Stimulated activated effector memory CD8-positive, alpha-beta T cell treated with anti-CD3 and anti-CD28 coated beads, Interleukin-12 subunit alpha, Interleukin-12 subunit beta, amount 100 ng/mL, for 72 hours (primary cell): ENCODE data around the gene FLYWCH1.

Source experiments
- ATAC-seq: fragments of 150-1000 bp; cut with Tn5 transposase; 2 replicates; pipeline ENCODE4 v1.10.0; 2021
- DNase-seq, 2 donors: peaks; one replicate each; pipeline ENCODE4 v3.0.0; 2021 to 2022; ENCODE audit warnings: low spot score in 2 of 2
- H3K27ac Mint-ChIP-seq: one replicate; pipeline ENCODE4 v1.8.0; 2022; ENCODE audit warnings: mild to moderate bottlenecking, mixed read lengths
- H3K36me3 Mint-ChIP-seq: one replicate; pipeline ENCODE4 v1.8.0; 2022; ENCODE audit warnings: mild to moderate bottlenecking, mixed read lengths
- H3K4me1 Mint-ChIP-seq: one replicate; pipeline ENCODE4 v1.8.0; 2022; ENCODE audit warnings: mixed read lengths
- H3K4me3 Mint-ChIP-seq: one replicate; pipeline ENCODE4 v1.8.0; 2022; ENCODE audit warnings: mild to moderate bottlenecking, mixed read lengths
- H3K9me3 Mint-ChIP-seq: one replicate; pipeline ENCODE4 v1.8.0; 2022; ENCODE audit warnings: mixed read lengths

FLYWCH1 gene

DNA sequence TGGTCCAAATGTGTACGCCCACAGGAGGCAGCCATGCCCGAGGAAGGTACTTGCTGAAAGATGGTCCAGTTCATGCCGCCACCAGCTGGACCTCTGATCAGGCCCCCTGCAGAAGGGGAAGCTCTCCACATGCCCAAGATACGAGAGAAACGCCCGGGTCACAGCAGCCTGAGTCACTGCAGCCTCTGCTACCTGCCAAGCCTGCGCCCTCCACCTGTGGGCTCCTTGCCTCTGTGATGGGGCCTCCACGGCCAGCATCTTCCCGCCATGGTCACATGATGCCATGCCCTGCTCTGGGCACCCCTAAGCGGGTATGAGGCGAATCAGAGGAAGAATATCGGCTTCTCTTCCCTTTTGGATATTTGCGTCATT lies 38.6 kb downstream of the FLYWCH1 start:
- peaks cover 10% of the 10 kb centered on the region for H3K36me3 Mint-ChIP-seq
- no peaks in the 10 kb centered on the region for H3K9me3 Mint-ChIP-seq
- DNase-seq, result no peak
- ATAC-seq, result no peak
- no peaks in the 10 kb centered on the region for H3K4me1 Mint-ChIP-seq
- no peak overlapping the region for H3K4me3 Mint-ChIP-seq
- no peak overlapping the region for H3K27ac Mint-ChIP-seq

DNA sequence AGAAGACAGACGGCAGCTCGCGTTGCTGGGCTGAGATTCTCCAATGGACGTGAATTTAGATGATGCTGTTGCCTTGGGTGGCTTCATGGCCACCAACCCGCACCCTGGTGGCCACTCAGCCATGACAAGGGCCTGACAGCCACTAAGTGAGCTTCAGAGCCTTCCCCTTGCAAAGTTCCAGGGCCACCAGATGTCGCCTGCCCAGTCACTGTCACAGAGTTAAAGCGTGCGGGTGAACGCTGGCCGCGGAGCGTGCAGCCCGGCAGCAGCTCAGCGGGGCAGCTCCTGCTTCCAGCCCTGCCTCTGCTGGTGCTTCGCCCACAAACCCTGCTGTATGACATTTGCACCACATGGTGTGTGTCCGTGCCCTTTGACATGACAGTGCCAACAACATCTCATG lies 39.0 kb downstream of the FLYWCH1 start:
- Mint-ChIP-seq H3K4me3 (no peak overlapping the region), H3K27ac (no peak overlapping the region), H3K36me3 (peaks cover 10% of the 10 kb centered on the region), H3K9me3 (no peaks in the 10 kb centered on the region), H3K4me1 (no peaks in the 10 kb centered on the region)
- no peak for ATAC-seq
- DNase-seq, result no peak

DNA sequence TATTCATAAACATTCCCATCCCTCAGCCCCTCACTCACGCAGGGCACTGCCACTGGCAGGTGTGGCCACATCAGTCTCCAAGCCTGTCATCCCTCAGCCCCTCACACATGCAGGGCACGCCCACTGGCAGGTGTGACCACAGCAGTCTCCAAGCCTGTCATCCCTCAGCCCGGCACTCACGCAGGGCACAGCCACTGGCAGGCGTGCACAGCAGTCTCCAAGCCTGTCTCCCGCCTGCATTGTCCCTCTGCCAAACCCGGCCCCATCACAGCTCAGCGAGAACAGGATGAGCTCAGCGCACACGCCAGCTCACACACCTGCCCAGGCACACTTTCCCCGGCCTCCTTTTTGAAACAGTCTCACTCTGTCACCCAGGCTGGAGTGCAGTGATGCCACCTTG lies 40.9 kb downstream of the FLYWCH1 start:
- H3K4me1 Mint-ChIP-seq, result no peaks in the 10 kb centered on the region
- DNase-seq, result no peak
- ATAC-seq, result peak; percentile 36
- H3K27ac Mint-ChIP-seq, result no peak overlapping the region
- no peak overlapping the region for H3K4me3 Mint-ChIP-seq
- no peaks in the 10 kb centered on the region for H3K9me3 Mint-ChIP-seq
- H3K36me3 Mint-ChIP-seq, result peaks cover 6% of the 10 kb centered on the region

DNA sequence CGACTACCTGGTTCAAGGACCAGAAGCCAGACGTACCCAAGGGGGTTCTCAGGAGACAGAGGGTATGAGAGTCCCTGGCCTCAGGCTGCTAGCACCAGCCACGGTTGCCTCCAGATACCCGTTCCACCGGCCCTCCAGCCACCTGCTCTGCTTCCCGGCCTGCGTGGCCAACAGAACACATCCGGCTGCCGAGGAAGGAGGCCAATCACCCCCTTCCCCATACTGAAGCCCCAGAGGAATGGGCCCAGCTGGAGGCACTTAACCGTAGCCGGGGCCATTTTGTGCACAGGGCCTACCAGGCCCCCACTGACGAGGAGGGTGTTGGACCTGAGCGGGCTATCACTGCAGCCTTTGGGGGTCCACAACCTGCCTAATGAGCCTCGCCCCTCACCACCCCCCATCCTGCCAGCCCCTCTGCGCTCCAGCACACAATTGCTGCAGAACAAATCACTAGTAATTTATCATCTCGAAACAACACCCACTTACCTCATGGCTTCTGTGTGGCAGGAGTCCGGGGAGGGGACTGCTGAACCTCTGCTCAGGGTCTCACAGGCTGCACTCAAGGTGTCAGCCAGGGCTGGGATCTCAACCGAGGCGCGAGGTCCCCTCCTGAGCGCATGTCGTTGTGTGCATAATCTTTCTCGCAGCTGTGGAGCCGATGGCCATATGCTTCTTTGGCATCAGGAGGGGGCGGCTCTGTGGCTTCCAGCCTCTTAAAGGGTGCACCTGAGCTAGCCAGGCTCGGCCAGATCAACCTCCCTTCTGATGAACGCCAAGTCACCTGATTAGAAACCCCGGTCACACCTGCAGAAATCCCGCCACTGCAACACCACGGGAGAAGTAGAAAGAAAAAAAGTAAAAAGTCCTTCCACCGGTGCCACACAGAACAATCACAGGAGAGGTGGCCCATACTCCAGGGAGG lies 42.2 kb downstream of the FLYWCH1 start:
- no peaks in the 10 kb centered on the region for H3K4me1 Mint-ChIP-seq
- no peak for ATAC-seq

DNA sequence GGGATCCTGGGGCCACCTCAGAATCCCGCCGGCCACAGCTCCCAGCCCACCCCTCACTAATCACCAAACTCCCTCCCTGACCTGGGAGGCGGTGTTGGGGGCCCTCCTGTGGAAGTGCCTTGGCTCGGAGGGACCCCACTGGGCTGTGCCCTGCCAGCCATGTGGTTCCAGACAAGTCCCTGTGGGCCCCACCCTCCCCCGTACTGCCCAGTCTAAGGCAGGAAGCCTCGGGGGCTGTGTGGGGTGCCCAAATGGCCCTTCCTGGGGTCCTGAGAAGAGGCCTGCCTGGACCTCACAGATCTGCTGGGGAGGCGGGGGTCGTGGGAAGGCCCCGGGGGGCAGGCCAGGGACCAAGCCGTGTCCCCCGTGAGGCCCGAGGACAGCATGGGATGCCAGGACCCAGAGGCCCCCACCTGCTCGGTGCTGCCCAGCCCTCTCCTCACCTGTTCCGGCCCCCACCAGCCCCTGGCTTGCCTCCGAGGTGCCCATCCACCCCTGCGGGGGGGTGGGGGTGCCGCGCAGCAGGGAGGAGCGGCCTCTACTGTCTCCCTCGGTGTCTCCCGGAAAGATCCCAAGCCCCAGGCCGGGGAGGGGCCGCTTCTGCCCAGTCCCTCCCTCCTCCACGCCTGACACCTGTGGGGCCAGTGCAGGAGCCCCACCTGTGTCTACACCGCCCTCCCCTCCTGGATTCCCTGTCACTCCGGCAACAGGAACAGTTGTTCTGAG lies 43.1 kb downstream of the FLYWCH1 start:
- ATAC-seq, result no peak
- Mint-ChIP-seq H3K36me3 (peaks cover 4% of the 10 kb centered on the region), H3K27ac (no peak overlapping the region), H3K4me1 (no peaks in the 10 kb centered on the region), H3K9me3 (no peaks in the 10 kb centered on the region), H3K4me3 (no peak overlapping the region)
- no peak for DNase-seq

More for the DNA sequence above, 42.2 kb downstream of the FLYWCH1 start:
- H3K9me3 Mint-ChIP-seq, result no peaks in the 10 kb centered on the region
- no peak for DNase-seq
- peaks cover 6% of the 10 kb centered on the region for H3K36me3 Mint-ChIP-seq
- no peak overlapping the region for H3K4me3 Mint-ChIP-seq
- no peak overlapping the region for H3K27ac Mint-ChIP-seq

DNA sequence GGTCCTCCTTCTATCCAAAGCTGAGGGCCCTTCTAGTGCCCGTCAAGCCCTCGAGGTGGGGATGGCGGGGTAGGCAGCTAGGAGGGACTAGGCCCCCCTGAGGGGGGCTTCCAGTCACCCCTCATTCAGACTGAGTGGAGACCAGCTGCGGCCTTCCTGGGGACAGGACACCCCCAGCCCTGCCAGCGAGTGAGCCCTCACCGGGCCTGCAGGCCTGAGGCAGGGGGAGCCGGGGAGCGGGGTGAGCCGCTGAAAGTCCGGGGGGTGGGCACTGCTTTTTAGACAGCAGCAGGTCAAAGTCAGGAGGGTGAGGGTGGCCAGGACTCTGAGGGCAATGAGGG lies 43.7 kb downstream of the FLYWCH1 start:
- ATAC-seq, result no peak
- Mint-ChIP-seq H3K4me1 (no peaks in the 10 kb centered on the region), H3K27ac (no peak overlapping the region)

DNA sequence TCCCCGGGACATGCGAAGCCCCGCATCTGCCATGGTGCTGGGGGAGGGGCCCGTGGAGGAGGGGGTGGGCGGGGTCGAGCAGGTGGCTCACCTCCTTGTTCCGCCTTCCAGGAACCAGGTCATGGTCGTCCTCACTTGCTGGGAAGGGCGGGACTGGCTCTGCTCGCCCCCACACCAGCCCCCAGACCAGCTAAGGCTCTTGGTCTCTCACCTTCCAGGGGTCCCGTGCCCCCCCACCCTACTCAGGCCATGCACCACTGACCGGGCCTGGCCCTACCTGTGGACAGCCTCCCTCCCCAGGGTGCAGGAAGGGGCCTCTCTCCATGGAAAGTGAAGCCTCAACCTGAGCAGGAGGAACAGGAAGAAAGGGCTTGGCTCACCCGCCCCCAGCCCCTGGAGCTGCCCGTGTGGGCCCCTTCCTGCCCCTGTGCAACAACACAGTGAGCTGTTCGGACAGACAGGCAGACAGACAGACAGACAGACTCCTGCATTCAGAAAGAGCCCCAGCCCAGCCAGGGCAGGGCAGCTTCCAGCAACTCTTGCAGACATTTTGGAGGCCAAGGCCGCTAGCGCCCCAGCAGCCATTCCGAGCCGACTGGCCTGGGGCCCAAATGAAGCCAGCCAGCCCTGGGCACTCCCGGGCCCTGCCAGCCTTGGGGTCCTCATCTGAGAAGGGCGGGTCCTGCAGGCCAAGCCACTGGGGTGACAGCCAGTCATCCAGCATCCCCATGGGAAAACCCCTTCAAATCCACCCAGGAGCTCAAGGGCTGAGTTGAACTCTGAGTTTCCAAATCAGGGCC lies 44.2 kb downstream of the FLYWCH1 start:
- Mint-ChIP-seq H3K4me3 (no peak overlapping the region), H3K36me3 (peaks cover 8% of the 10 kb centered on the region), H3K9me3 (no peaks in the 10 kb centered on the region), H3K4me1 (no peaks in the 10 kb centered on the region), H3K27ac (no peak overlapping the region)
- peak; percentile 4 for ATAC-seq
- DNase-seq, result no peak

More for the DNA sequence above, 43.7 kb downstream of the FLYWCH1 start:
- H3K4me3 Mint-ChIP-seq, result no peak overlapping the region
- DNase-seq, result no peak
- no peaks in the 10 kb centered on the region for H3K9me3 Mint-ChIP-seq
- H3K36me3 Mint-ChIP-seq, result peaks cover 8% of the 10 kb centered on the region

DNA sequence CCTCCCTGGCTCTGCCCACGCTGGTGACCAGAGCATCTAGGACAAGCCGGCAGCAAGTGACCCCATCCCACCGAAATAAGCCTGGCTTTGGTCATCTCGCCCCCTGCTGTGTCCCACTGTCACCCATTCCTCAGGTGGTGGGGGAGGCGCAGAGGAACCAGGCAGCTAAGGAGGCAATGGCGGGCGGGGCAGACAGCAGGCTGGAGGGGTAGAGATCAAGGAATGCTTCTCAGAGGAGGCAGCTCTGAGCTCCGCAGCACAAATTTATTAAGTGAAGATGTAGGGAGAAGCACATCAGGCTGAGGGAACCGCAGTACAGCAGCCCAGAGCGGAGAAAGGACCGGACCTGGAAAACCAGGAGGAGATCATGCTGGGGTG lies 44.8 kb downstream of the FLYWCH1 start:
- H3K27ac Mint-ChIP-seq, result no peak overlapping the region
- ATAC-seq, result no peak
- no peak for DNase-seq
- no peak overlapping the region for H3K4me3 Mint-ChIP-seq
- H3K36me3 Mint-ChIP-seq, result peaks cover 8% of the 10 kb centered on the region
- H3K9me3 Mint-ChIP-seq, result no peaks in the 10 kb centered on the region
- H3K4me1 Mint-ChIP-seq, result peaks cover 2% of the 10 kb centered on the region

DNA sequence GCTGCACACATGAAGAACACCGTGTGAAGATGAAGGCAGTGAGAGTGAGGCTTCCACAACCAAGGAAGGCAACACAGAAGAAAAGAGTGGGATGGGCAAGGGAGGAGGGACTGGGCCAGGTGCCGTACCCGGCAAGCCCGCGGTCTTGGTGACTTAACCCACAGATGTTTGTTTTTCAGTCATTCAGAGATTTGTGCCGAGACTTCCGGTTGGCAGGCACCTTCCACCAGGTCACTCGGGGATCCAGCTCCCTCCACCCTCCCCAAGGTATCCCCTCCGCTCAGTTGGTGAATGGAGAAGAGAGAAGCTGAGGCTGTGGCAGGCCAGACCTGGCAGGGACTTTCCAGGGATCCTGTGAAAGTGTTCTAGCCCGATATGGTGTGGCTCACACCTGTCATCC lies 47.5 kb downstream of the FLYWCH1 start:
- no peak overlapping the region for H3K4me3 Mint-ChIP-seq
- ATAC-seq, result no peak

DNA sequence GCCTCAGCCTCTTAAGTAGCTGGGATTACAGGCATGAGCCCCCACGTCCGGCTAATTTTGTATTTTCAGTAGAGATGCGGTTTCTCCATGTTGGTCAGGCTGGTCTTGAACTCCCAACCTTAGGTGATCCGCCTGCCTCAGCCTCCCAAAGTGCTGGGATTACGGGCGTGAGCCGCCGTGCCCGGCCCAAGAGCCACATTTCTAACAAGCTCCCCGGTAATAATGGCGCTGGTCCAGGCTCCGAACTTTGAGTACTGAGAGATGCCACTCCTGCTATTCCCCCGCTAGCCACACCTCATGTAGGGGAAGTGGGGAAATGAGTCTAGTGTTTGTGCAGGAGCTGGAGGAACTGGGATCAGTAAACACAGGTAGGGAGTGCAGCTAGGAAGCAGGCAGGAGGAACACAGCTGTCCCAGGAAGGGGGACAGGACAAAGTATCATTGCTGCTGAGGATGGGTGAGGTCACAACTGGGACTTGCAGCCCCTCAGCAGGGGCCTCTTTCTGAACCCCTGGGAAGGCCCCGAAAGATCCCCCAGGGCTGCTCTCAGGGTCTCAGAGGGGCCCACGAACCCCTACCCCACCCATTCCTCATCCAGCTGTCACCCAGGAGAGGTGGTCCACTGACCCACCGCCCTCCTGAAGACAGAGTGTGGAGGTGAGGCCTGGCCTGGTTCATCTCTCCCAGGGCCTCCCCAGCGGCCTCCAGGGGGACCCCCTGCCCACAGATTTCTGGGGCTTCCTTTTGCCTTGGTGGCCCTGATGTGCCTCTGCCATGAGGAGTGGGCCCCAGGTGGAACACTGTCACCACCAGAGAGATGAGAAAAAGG lies 48.7 kb downstream of the FLYWCH1 start:
- no peak for ATAC-seq
- Mint-ChIP-seq H3K9me3 (no peaks in the 10 kb centered on the region), H3K4me3 (no peak overlapping the region), H3K36me3 (peaks cover 8% of the 10 kb centered on the region), H3K4me1 (peaks cover 23% of the 10 kb centered on the region), H3K27ac (no peak overlapping the region)
- DNase-seq, result no peak

More for the DNA sequence above, 47.5 kb downstream of the FLYWCH1 start:
- DNase-seq, result no peak
- peaks cover 8% of the 10 kb centered on the region for H3K36me3 Mint-ChIP-seq
- H3K4me1 Mint-ChIP-seq, result peaks cover 15% of the 10 kb centered on the region
- H3K9me3 Mint-ChIP-seq, result no peaks in the 10 kb centered on the region
- no peak overlapping the region for H3K27ac Mint-ChIP-seq

DNA sequence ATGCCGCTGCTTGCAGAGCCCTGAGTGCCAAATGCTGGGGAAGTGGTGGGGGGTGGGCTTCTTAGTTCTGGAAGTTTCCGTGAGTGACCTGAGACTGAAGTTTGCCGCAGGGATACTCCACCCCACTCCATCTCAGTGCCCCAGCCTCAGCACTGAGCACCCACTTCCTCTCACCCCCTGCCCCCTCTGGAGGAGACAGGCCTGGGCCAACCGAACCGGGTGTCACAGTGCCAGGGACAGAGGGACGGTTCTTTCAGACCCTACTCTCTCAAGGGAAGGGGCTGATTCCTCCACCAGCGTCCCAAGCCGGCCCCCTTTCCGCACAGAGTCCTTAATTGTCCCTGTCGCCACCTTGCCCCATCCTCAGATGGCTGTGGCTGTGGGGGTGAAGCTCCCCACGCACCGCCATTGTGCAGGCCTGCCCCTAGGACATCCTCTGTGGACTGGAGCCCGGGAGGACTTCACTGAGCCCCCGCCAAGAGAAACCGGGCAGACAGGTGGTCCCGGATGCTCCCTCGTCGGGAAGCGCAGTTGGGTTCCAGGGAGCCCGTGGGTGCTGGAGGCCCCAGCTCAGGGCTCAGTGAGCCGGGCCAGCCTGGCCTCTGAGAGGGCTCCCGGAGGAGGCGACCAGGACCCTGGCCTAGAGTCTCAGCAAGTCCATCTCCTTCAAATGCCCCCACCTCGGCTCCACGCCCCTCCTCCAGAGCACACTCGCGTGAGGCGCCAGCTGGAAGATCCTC lies 50.8 kb downstream of the FLYWCH1 start:
- ATAC-seq, result no peak
- peaks cover 29% of the 10 kb centered on the region for H3K4me1 Mint-ChIP-seq
- H3K27ac Mint-ChIP-seq, result no peak overlapping the region
- peak in 1 of 2 donors; percentile 55 for DNase-seq
- peaks cover 8% of the 10 kb centered on the region for H3K36me3 Mint-ChIP-seq
- H3K9me3 Mint-ChIP-seq, result no peaks in the 10 kb centered on the region
- peak overlapping the region; percentile 8 for H3K4me3 Mint-ChIP-seq

DNA sequence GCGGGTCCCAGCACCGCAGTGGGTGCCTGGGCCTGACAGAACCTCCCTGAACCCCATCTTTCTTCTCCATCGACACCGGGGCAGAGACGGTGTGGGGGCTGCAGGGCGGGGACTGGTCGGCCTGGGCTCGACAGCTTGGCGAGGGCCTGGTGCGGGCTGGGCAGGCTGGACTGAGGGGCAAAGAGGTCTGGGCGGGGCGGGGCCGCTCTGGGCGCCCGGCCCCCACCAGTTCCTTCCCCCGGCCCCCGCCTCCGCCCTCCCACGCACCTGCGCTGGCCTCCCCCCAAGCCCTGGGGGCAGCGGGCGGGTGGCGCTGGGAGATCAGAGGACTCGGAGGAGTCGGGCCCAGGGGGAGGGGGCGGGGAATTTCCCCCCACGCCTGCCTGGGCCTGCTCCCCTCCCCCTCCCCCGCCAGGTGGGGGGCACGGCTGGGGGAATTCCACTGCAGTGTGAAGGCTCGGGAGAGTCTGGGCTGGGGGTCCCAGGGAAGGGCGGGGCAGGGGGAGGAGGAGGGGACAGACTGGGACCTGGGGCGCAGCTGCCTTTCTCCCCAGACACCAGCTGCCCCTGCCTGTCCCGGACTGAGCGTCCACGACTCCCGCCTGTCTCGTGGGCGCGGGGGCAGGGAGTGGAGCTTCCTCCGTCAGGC lies 51.5 kb downstream of the FLYWCH1 start:
- Mint-ChIP-seq H3K36me3 (peaks cover 8% of the 10 kb centered on the region), H3K4me3 (peak overlapping the region; percentile 73), H3K27ac (no peak overlapping the region), H3K4me1 (peaks cover 34% of the 10 kb centered on the region), H3K9me3 (no peaks in the 10 kb centered on the region)
- ATAC-seq (no peak), DNase-seq (peak in 1 of 2 donors; percentile 50)

DNA sequence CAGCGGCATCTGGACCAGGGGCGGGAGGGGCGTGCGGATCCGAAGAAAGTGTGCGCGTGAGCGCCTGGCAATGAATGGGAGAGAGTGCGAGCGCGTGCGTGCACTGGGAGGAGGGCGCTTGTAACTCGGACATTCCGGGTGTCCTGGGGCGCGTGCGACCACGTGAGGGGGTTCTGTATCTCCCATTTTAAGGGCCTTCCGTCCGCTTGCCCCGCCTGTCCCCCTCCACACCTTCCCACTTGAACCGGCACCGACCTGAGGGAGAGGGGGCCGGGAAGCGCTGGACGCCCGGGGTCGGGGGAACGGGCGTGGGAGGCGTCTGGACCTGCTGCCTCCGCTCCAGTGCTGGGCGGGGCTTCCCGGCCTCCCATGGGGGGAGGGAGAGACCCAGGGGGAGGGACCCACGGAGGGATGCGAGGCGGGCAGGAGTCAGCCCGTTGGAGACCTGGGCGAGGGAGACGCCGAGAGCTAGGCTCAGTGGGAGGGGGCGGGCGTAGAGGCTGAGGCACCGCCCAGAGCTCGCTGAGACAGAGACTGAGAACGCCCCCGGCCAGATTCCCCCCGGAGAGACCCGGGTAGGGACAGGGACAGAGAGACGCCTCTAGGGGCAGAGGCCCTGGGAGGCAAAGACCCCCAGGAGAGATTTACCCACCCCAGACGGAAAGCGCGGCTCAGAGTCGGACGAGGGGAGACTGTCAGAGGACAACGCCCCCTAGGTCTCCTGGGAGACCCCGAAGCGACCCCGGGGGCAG lies 52.2 kb downstream of the FLYWCH1 start, which contains the start of gene KREMEN2:
TSS of gene KREMEN2 (plus strand) at position 553 of the 752 bp plus-strand sequence. CDS start 246 bp downstream, outside the sequence.
- Mint-ChIP-seq H3K4me1 (peaks cover 41% of the 10 kb centered on the region), H3K9me3 (no peaks in the 10 kb centered on the region), H3K36me3 (peaks cover 8% of the 10 kb centered on the region), H3K27ac (no peak within 1 kb of the TSS), H3K4me3 (peak within 1 kb of the TSS; percentile 73)
- DNase-seq (peak in 1 of 2 donors; percentile 68), ATAC-seq (peak; percentile 4)
